K562 (cell line): ENCODE data around the gene KATNB1. TPM values are rescaled to one million over a fixed set of nuclear protein-coding genes. Genes with fewer than 3 reads are reported as not detected.
A peak's percentile ranks its signal among the peaks of the same experiment; 100 is the strongest.

Experiments
- BHLHE40 ChIP-seq: IDR thresholded peaks from 2 replicates; pipeline ENCODE4 v1.6.1; 2011; ENCODE audit warnings: low read length, improper control_type of control experiment
- CBX8 ChIP-seq: fragments of 200-600 bp; sonication (generic); IDR thresholded peaks from 2 replicates; pipeline ENCODE4 v1.6.1; 2012; ENCODE audit warnings: borderline replicate concordance, mixed run types, low read depth, mild to moderate bottlenecking, moderate library complexity, mixed read lengths, low read length, control low read depth, inconsistent platforms; ENCODE audit not compliant: poor library complexity, severe bottlenecking; ENCODE audit errors: extremely low read depth
- ETV6 ChIP-seq, 3 experiments: fragments of 150-350 bp in 1 of 3; sonication (generic) in 1 of 3; formaldehyde crosslinking in 1 of 3; IDR thresholded peaks; 2 replicates each; pipeline versions ENCODE4 v1.6.1 to v1.8.0; 2014 to 2022; ENCODE audit warnings: borderline replicate concordance in 2 of 3, low read depth in 2 of 3, antibody characterized with exemption in 1 of 3, low read length in 1 of 3, mild to moderate bottlenecking in 1 of 3, missing genetic modification reagents in 1 of 3
- HLTF ChIP-seq: fragments of 450-650 bp; IDR thresholded peaks from 2 replicates; pipeline ENCODE4 v1.6.1; 2016
- JUNB ChIP-seq: fragments of 450-650 bp; formaldehyde crosslinking; conservative IDR thresholded peaks from 2 replicates; pipeline ENCODE4 v1.4.0; 2020; ENCODE audit warnings: mild to moderate bottlenecking
- MCM5 ChIP-seq: fragments of 450-650 bp; IDR thresholded peaks from 2 replicates; pipeline ENCODE4 v1.6.1; 2016; ENCODE audit warnings: low read depth
- MECOM ChIP-seq: fragments of 250-450 bp; sonication (Bioruptor Pico); IDR thresholded peaks from 2 replicates; pipeline ENCODE4 v1.8.0; 2022; ENCODE audit warnings: inconsistent platforms
- PHB2 ChIP-seq: fragments of 450-650 bp; IDR thresholded peaks from 2 replicates; pipeline ENCODE4 v1.6.1; 2017; ENCODE audit warnings: low read depth
- POLR2AphosphoS5 ChIP-seq: IDR thresholded peaks from 2 replicates; pipeline ENCODE4 v1.6.1; 2011; ENCODE audit warnings: mild to moderate bottlenecking, low read depth, low read length, moderate library complexity; ENCODE audit not compliant: control insufficient read depth, insufficient read depth
- RBM39 ChIP-seq: fragments of 200-400 bp; formaldehyde crosslinking; optimal IDR thresholded peaks from 2 replicates; pipeline ENCODE3; 2018; ENCODE audit warnings: low read depth, low read length
- SP2 ChIP-seq: IDR thresholded peaks from 2 replicates; pipeline ENCODE4 v1.6.1; 2011; ENCODE audit warnings: mild to moderate bottlenecking, low read depth, low read length, moderate library complexity; ENCODE audit not compliant: poor library complexity, severe bottlenecking; ENCODE audit errors: extremely low read depth
- ZBTB49 ChIP-seq: sonication (generic); formaldehyde crosslinking; IDR thresholded peaks from 2 replicates; pipeline ENCODE4 v1.8.0; 2022; ENCODE audit warnings: missing genetic modification reagents, mild to moderate bottlenecking, borderline replicate concordance
- ZNF253 ChIP-seq: fragments of 250-450 bp; sonication (Bioruptor Pico); conservative IDR thresholded peaks from 2 replicates; pipeline ENCODE4 v1.6.1; 2021; ENCODE audit warnings: mild to moderate bottlenecking
- ZNF263 ChIP-seq: sonication (generic); formaldehyde crosslinking; IDR thresholded peaks from 2 replicates; pipeline ENCODE4 v1.8.0; 2022; ENCODE audit warnings: mild to moderate bottlenecking, missing genetic modification reagents, borderline replicate concordance
- ZNF3 ChIP-seq: fragments of 250-450 bp; sonication (Bioruptor Pico); IDR thresholded peaks from 2 replicates; pipeline ENCODE4 v1.5.0; 2021; ENCODE audit warnings: mild to moderate bottlenecking, moderate library complexity
- polyA plus RNA-seq, 8 experiments: library from polyadenylated mRNA; depleted of rRNA in 4 of 8; stranded (reverse) in 5 of 8; unstranded in 3 of 8; fragments of >200 nt; fragmentation: Nextera tagmentation in 2 of 8; fragmentation: Illumina TruSeq in 1 of 8; extraction: Ambion mirVana in 2 of 8; extraction: Trizol in 1 of 8; gene quantifications; 2 replicates each; pipeline versions ENCODE4 v1.2.1 to v1.2.3, GENCODE V29; 2011 to 2014; ENCODE audit warnings: inconsistent platforms in 1 of 8, missing spikeins in 1 of 8
- total RNA-seq, 7 experiments: library from RNA; depleted of rRNA in 6 of 7; stranded (reverse); fragments of >200 nt in 6 of 7; fragmentation: Illumina TruSeq in 2 of 7; extraction: Trizol in 2 of 7; gene quantifications; 2 replicates each; pipeline versions ENCODE4 v1.2.1 to v1.2.3, GENCODE V29; 2011 to 2021; ENCODE audit warnings: low replicate concordance in 1 of 7
- TF ChIP-seq, protein P1 (sequence below), 3 experiments: IDR thresholded peaks in 2 of 3; conservative IDR thresholded peaks in 1 of 3; 2 replicates each; pipeline ENCODE4 v1.5.1; 2011 to 2012; ENCODE audit warnings: low read length in 3 of 3, mild to moderate bottlenecking in 3 of 3, control low read depth in 2 of 3, improper control_type of control experiment in 1 of 3, inconsistent platforms in 1 of 3, low read depth in 1 of 3, mixed read lengths in 1 of 3, moderate library complexity in 1 of 3; ENCODE audit not compliant: insufficient read depth in 2 of 3
- TF ChIP-seq, protein P2 (sequence below): IDR thresholded peaks from 2 replicates; pipeline ENCODE4 v1.6.1; 2011; ENCODE audit warnings: borderline replicate concordance, low read depth, mild to moderate bottlenecking, moderate library complexity, low read length; ENCODE audit not compliant: insufficient read depth, poor library complexity, severe bottlenecking
- TF ChIP-seq, protein P3 (sequence below): fragments of 250-450 bp; sonication (Bioruptor Pico); IDR thresholded peaks from 2 replicates; pipeline ENCODE4 v1.8.0; 2022; ENCODE audit warnings: moderate library complexity, mild to moderate bottlenecking, inconsistent platforms
- TF ChIP-seq, protein P4 (sequence below): IDR thresholded peaks from 2 replicates; pipeline ENCODE4 v1.6.1; 2016; ENCODE audit warnings: missing genetic modification characterization, missing compliant biosample characterization

KATNB1 gene
- total and polyA plus RNA-seq, 9 of the 15 experiments (the other 6 are each of a cell fraction or from before 2014, with no cell fraction given) = 1.2 to 52.6 (median 21.9) TPM

DNA sequence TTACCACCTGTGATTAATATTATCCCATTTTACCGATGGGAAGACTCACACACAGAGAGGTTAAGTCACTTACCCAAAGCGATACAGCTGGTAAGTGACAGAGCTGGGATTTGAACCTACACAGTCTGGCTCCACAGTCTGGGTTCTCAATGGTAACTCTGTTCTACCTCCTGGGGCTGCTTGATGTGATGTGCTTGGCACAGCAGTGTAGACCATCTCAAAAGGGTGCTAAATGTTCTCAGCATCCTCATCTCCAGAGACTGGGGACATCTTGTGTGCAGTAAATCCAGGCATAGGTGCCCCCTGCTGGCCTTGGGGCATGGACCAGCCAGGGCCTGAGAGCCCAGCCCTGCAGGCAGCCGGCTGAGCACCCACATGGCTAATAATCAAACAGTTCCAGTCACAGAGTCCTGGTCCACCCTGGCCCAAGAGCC is 15.4 kb upstream of the KATNB1 start (continued):
- TF ChIP-seq CBX8 = no peak
- no peak for TF ChIP-seq SP2
- no peak for TF ChIP-seq ZBTB49 (CRISPR knock-in tag)
- TF ChIP-seq ETV6 (IDR thresholded peaks at IDR 0.05; ENCODE audit: borderline replicate concordance in 1 of 2, low read depth in 2 of 2, low read length in 1 of 2) = no peak
- TF ChIP-seq ETV6 (CRISPR knock-in tag; IDR thresholded peaks at IDR 0.05; ENCODE audit: borderline replicate concordance) = no peak
- TF ChIP-seq, protein P1, sequence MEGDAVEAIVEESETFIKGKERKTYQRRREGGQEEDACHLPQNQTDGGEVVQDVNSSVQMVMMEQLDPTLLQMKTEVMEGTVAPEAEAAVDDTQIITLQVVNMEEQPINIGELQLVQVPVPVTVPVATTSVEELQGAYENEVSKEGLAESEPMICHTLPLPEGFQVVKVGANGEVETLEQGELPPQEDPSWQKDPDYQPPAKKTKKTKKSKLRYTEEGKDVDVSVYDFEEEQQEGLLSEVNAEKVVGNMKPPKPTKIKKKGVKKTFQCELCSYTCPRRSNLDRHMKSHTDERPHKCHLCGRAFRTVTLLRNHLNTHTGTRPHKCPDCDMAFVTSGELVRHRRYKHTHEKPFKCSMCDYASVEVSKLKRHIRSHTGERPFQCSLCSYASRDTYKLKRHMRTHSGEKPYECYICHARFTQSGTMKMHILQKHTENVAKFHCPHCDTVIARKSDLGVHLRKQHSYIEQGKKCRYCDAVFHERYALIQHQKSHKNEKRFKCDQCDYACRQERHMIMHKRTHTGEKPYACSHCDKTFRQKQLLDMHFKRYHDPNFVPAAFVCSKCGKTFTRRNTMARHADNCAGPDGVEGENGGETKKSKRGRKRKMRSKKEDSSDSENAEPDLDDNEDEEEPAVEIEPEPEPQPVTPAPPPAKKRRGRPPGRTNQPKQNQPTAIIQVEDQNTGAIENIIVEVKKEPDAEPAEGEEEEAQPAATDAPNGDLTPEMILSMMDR (IDR thresholded peaks at IDR 0.05 in 2 of 3, conservative IDR thresholded peaks at IDR 0.05 in 1 of 3; ENCODE audit: insufficient read depth in 2 of 3, low read depth in 1 of 3, low read length in 3 of 3) = peak; percentile 82 to 93 (median 83)
- TF ChIP-seq BHLHE40 = 0 out of 2 replicates have a peak, but pooled peaks have one; percentile 23
- TF ChIP-seq, protein P2, sequence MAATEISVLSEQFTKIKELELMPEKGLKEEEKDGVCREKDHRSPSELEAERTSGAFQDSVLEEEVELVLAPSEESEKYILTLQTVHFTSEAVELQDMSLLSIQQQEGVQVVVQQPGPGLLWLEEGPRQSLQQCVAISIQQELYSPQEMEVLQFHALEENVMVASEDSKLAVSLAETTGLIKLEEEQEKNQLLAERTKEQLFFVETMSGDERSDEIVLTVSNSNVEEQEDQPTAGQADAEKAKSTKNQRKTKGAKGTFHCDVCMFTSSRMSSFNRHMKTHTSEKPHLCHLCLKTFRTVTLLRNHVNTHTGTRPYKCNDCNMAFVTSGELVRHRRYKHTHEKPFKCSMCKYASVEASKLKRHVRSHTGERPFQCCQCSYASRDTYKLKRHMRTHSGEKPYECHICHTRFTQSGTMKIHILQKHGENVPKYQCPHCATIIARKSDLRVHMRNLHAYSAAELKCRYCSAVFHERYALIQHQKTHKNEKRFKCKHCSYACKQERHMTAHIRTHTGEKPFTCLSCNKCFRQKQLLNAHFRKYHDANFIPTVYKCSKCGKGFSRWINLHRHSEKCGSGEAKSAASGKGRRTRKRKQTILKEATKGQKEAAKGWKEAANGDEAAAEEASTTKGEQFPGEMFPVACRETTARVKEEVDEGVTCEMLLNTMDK = peak; percentile 87
- TF ChIP-seq HLTF = no peak
- TF ChIP-seq, protein P3, sequence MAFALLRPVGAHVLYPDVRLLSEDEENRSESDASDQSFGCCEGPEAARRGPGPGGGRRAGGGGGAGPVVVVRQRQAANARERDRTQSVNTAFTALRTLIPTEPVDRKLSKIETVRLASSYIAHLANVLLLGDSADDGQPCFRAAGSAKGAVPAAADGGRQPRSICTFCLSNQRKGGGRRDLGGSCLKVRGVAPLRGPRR (CRISPR knock-in tag) = no peak
- TF ChIP-seq PHB2 = no peak
- no peak for TF ChIP-seq RBM39
- TF ChIP-seq ZNF3 (CRISPR knock-in tag) = no peak
- no peak for TF ChIP-seq JUNB (CRISPR knock-in tag)
- TF ChIP-seq ZNF263 = no peak
- no peak for TF ChIP-seq ZNF253
- TF ChIP-seq MCM5 = no peak
- TF ChIP-seq, protein P4, sequence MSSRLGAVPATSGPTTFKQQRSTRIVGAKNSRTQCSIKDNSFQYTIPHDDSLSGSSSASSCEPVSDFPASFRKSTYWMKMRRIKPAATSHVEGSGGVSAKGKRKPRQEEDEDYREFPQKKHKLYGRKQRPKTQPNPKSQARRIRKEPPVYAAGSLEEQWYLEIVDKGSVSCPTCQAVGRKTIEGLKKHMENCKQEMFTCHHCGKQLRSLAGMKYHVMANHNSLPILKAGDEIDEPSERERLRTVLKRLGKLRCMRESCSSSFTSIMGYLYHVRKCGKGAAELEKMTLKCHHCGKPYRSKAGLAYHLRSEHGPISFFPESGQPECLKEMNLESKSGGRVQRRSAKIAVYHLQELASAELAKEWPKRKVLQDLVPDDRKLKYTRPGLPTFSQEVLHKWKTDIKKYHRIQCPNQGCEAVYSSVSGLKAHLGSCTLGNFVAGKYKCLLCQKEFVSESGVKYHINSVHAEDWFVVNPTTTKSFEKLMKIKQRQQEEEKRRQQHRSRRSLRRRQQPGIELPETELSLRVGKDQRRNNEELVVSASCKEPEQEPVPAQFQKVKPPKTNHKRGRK (tag) = no peak
- no peak for TF ChIP-seq MECOM (CRISPR knock-in tag)
- TF ChIP-seq POLR2AphosphoS5 = no peak
